SK-N-SH treated with all-trans-retinoic acid at 6 μM for 48 hours (cell line): ENCODE results near the gene SURF1.

Experiments used
- ATAC-seq: fragments of 200-7000 bp; cut with Tn5 transposase; 3 replicates; pipeline ENCODE4 v1.9.1; 2020; ENCODE audit warnings: mild to moderate bottlenecking, moderate library complexity
- ARNTL ChIP-seq: fragments of 450-650 bp; formaldehyde crosslinking; IDR thresholded peaks from 2 replicates; pipeline ENCODE4 v1.5.0; 2020; ENCODE audit warnings: low read depth, mild to moderate bottlenecking, moderate library complexity, borderline replicate concordance
- CSDC2 ChIP-seq: fragments of 250-450 bp; sonication (Bioruptor Pico); IDR thresholded peaks from 2 replicates; pipeline ENCODE4 v1.5.0; 2020; ENCODE audit warnings: mild to moderate bottlenecking, moderate library complexity
- CSRNP3 ChIP-seq: fragments of 250-450 bp; sonication (Bioruptor Pico); IDR thresholded peaks from 2 replicates; pipeline ENCODE4 v1.5.1; 2021; ENCODE audit warnings: mild to moderate bottlenecking, moderate library complexity
- GLIS3 ChIP-seq: fragments of 250-450 bp; sonication (Bioruptor Pico); IDR thresholded peaks from 2 replicates; pipeline ENCODE4 v1.5.0; 2020; ENCODE audit warnings: mild to moderate bottlenecking, moderate library complexity
- ISL1 ChIP-seq: fragments of 250-450 bp; sonication (Bioruptor Pico); IDR thresholded peaks from 2 replicates; pipeline ENCODE4 v2.1.2; 2022; ENCODE audit warnings: mild to moderate bottlenecking, moderate library complexity
- OSR1 ChIP-seq: fragments of 250-450 bp; sonication (Bioruptor Pico); IDR thresholded peaks from 2 replicates; pipeline ENCODE4 v1.8.0; 2022; ENCODE audit warnings: moderate library complexity, mild to moderate bottlenecking, inconsistent platforms
- PATZ1 ChIP-seq: fragments of 250-450 bp; sonication (Bioruptor Pico); IDR thresholded peaks from 2 replicates; pipeline ENCODE4 v1.8.0; 2020; ENCODE audit warnings: mild to moderate bottlenecking, moderate library complexity, borderline replicate concordance
- POU6F1 ChIP-seq: fragments of 250-450 bp; sonication (Bioruptor Pico); IDR thresholded peaks from 2 replicates; pipeline ENCODE4 v1.8.0; 2021; ENCODE audit warnings: low read depth, mild to moderate bottlenecking, moderate library complexity, borderline replicate concordance
- PPARA ChIP-seq: fragments of 250-450 bp; sonication (Bioruptor Pico); IDR thresholded peaks from 2 replicates; pipeline ENCODE4 v1.5.0; 2020; ENCODE audit warnings: mild to moderate bottlenecking, borderline replicate concordance
- RARB ChIP-seq: fragments of 250-450 bp; sonication (Bioruptor Pico); IDR thresholded peaks from 2 replicates; pipeline ENCODE4 v1.8.0; 2021; ENCODE audit warnings: mild to moderate bottlenecking, moderate library complexity
- SNAI2 ChIP-seq: fragments of 250-450 bp; sonication (Bioruptor Pico); IDR thresholded peaks from 2 replicates; pipeline ENCODE4 v1.5.0; 2020; ENCODE audit warnings: mild to moderate bottlenecking, moderate library complexity
- TCF4 ChIP-seq: fragments of 250-450 bp; sonication (Bioruptor Pico); IDR thresholded peaks from 2 replicates; pipeline ENCODE4 v1.8.0; 2021; ENCODE audit warnings: mild to moderate bottlenecking, moderate library complexity, borderline replicate concordance
- TOX ChIP-seq: fragments of 250-450 bp; sonication (Bioruptor Pico); IDR thresholded peaks from 2 replicates; pipeline ENCODE4 v1.8.0; 2021; ENCODE audit warnings: mild to moderate bottlenecking, moderate library complexity, borderline replicate concordance
- TSHZ2 ChIP-seq: fragments of 250-450 bp; sonication (Bioruptor Pico); IDR thresholded peaks from 2 replicates; pipeline ENCODE4 v1.5.0; 2020; ENCODE audit warnings: mild to moderate bottlenecking, moderate library complexity
- ZC3H10 ChIP-seq: fragments of 250-450 bp; sonication (Bioruptor Pico); IDR thresholded peaks from 2 replicates; pipeline ENCODE4 v1.5.1; 2021; ENCODE audit warnings: mild to moderate bottlenecking, moderate library complexity
- ZFP3 ChIP-seq: fragments of 250-450 bp; sonication (Bioruptor Pico); IDR thresholded peaks from 2 replicates; pipeline ENCODE4 v1.5.0; 2020; ENCODE audit warnings: mild to moderate bottlenecking, moderate library complexity
- ZFP30 ChIP-seq: fragments of 450-650 bp; formaldehyde crosslinking; IDR thresholded peaks from 2 replicates; pipeline ENCODE4 v1.5.0; 2022; ENCODE audit warnings: mild to moderate bottlenecking, moderate library complexity
- ZNF565 ChIP-seq: fragments of 450-650 bp; formaldehyde crosslinking; conservative IDR thresholded peaks from 2 replicates; pipeline ENCODE4 v1.5.0; 2020; ENCODE audit warnings: low read depth, mild to moderate bottlenecking, moderate library complexity
- ZNF70 ChIP-seq: fragments of 450-650 bp; formaldehyde crosslinking; IDR thresholded peaks from 2 replicates; pipeline ENCODE4 v1.5.0; 2020; ENCODE audit warnings: mild to moderate bottlenecking, moderate library complexity

Gene SURF1

GRCh38 chr9:133386338-133386737, 30.1 kb upstream of the SURF1 start:
- TF ChIP-seq CSRNP3 (CRISPR knock-in tag) = no peak
- TF ChIP-seq ZNF70 (CRISPR knock-in tag) = no peak
- no peak for TF ChIP-seq ZFP30 (CRISPR knock-in tag)
- no peak for TF ChIP-seq SNAI2 (CRISPR knock-in tag)
- no peak for TF ChIP-seq ZC3H10 (CRISPR knock-in tag)
- TF ChIP-seq ISL1 (CRISPR knock-in tag) = no peak
- no peak for TF ChIP-seq RARB (CRISPR knock-in tag)
- TF ChIP-seq ZFP3 (CRISPR knock-in tag) = no peak
- no peak for ATAC-seq

GRCh38 chr9:133385452-133385851, 29.2 kb upstream of the SURF1 start:
- no peak for TF ChIP-seq SNAI2 (CRISPR knock-in tag)
- no peak for TF ChIP-seq RARB (CRISPR knock-in tag)
- TF ChIP-seq PATZ1 (CRISPR knock-in tag) = no peak
- no peak for TF ChIP-seq TOX (CRISPR knock-in tag)
- no peak for TF ChIP-seq POU6F1 (CRISPR knock-in tag)
- no peak for TF ChIP-seq ZFP3 (CRISPR knock-in tag)
- TF ChIP-seq CSRNP3 (CRISPR knock-in tag) = no peak
- no peak for TF ChIP-seq TCF4 (CRISPR knock-in tag)
- TF ChIP-seq ZNF565 (CRISPR knock-in tag) = no peak
- no peak for TF ChIP-seq PPARA (CRISPR knock-in tag)
- no peak for TF ChIP-seq TSHZ2 (CRISPR knock-in tag)
- TF ChIP-seq ZFP30 (CRISPR knock-in tag) = no peak
- TF ChIP-seq GLIS3 (CRISPR knock-in tag) = no peak
- no peak for ATAC-seq

GRCh38 chr9:133384736-133385321, 28.5 kb upstream of the SURF1 start:
- TF ChIP-seq ARNTL (CRISPR knock-in tag) = no peak
- no peak for TF ChIP-seq ZFP30 (CRISPR knock-in tag)
- TF ChIP-seq CSRNP3 (CRISPR knock-in tag) = no peak
- no peak for TF ChIP-seq CSDC2 (CRISPR knock-in tag)
- no peak for TF ChIP-seq ZC3H10 (CRISPR knock-in tag)
- TF ChIP-seq SNAI2 (CRISPR knock-in tag) = no peak
- no peak for TF ChIP-seq GLIS3 (CRISPR knock-in tag)
- TF ChIP-seq ZNF70 (CRISPR knock-in tag) = no peak
- no peak for TF ChIP-seq RARB (CRISPR knock-in tag)
- no peak for TF ChIP-seq OSR1 (CRISPR knock-in tag)
- no peak for TF ChIP-seq TCF4 (CRISPR knock-in tag)

More at GRCh38 chr9:133384736-133385321, 28.5 kb upstream of the SURF1 start:
- no peak for ATAC-seq
